ENCODE measurements around the gene COG5. TPM values are rescaled to one million over a fixed set of nuclear protein-coding genes. Genes with fewer than 3 reads are reported as not detected.

Gene COG5
- total and polyA plus RNA-seq, 10 donors, result 3.6 to 86.6 (median 48.7) TPM

DNA sequence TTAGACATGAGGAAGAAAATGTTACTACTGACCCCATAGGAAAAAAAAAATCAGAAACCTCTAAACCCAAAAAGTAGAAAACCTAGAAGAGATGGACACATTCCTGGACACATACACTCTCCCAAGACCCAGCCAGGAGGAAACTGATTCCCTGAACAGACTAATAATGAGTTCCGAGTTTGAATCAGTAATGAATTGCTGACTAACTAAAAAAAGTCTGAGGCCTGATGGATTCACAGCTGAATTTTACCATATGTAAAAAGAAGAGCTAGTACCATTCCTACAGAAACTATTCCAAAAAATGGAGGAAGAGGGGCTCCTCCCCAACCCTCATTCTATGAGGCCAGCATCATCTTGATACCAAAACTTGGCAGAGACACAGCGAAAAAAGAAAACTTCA lies 319.1 kb downstream of the COG5 start:
- Histone ChIP-seq H3K4me1 (no peaks in the 10 kb centered on the region), H3K9me3 (peaks cover 0 to 22% (median 14%) of the 10 kb centered on the region in 8 donors), H3K36me3 (peaks cover 0 to 71% (median 21%) of the 10 kb centered on the region in 6 donors), H3K4me3 (no peak overlapping the region), H3K27me3 (replicated peaks in 1 of 7) (no peaks in the 10 kb centered on the region), H3K27ac (no peak overlapping the region)
- intact Hi-C loops (cut with DNase I; ENCODE audit: low total_unique reads), result no loop called here
- DNase-seq, result no peak
- TF ChIP-seq POLR2A (IDR thresholded peaks at IDR 0.05) (no peak), POLR2AphosphoS5 (IDR thresholded peaks at IDR 0.05) (no peak)
- TF ChIP-seq, protein P1, sequence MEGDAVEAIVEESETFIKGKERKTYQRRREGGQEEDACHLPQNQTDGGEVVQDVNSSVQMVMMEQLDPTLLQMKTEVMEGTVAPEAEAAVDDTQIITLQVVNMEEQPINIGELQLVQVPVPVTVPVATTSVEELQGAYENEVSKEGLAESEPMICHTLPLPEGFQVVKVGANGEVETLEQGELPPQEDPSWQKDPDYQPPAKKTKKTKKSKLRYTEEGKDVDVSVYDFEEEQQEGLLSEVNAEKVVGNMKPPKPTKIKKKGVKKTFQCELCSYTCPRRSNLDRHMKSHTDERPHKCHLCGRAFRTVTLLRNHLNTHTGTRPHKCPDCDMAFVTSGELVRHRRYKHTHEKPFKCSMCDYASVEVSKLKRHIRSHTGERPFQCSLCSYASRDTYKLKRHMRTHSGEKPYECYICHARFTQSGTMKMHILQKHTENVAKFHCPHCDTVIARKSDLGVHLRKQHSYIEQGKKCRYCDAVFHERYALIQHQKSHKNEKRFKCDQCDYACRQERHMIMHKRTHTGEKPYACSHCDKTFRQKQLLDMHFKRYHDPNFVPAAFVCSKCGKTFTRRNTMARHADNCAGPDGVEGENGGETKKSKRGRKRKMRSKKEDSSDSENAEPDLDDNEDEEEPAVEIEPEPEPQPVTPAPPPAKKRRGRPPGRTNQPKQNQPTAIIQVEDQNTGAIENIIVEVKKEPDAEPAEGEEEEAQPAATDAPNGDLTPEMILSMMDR (IDR thresholded peaks at IDR 0.05 in 8 of 11, conservative IDR thresholded peaks at IDR 0.05 in 3 of 11), result no peak
- 94 to 98% (median 95%) methylated on average over 2 of the region's 2 CpGs for WGBS, 5 donors

DNA sequence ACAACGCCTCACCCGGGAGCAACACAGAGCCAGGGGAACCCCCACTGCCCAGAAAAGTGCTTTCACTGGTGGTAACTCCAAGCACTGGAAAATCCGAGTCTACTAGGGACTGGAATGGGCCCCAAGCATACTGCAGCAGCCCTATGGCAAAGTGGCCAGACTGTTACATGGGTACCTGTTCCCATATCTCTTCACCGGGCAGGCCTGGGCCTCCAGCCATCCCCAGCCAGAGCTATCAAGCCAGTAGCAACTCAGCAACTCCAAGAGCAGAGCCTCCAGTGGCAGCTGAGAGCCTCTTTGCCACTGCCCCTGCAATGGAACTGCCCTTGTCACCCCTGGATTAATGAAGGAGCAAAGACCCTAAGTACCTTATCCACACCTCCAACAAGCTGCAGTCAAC lies 321.5 kb downstream of the COG5 start:
- no peak overlapping the region for H3K27ac ChIP-seq
- 95 to 99% (median 97%) methylated on average over 4 of the region's 4 CpGs for WGBS, 5 donors
- peaks cover 0 to 22% (median 14%) of the 10 kb centered on the region in 8 donors for H3K9me3 ChIP-seq
- H3K27me3 ChIP-seq (replicated peaks in 1 of 7), result no peaks in the 10 kb centered on the region
- intact Hi-C loops (cut with DNase I; ENCODE audit: low total_unique reads), result no loop called here
- TF ChIP-seq POLR2A (IDR thresholded peaks at IDR 0.05) (no peak), POLR2AphosphoS5 (IDR thresholded peaks at IDR 0.05) (no peak)
- TF ChIP-seq, protein P1 (IDR thresholded peaks at IDR 0.05 in 8 of 11, conservative IDR thresholded peaks at IDR 0.05 in 3 of 11), result no peak
- H3K4me1 ChIP-seq, result no peaks in the 10 kb centered on the region
- DNase-seq, result no peak
- H3K36me3 ChIP-seq, result peaks cover 0 to 63% (median 16%) of the 10 kb centered on the region in 6 donors
- no peak overlapping the region for H3K4me3 ChIP-seq

DNA sequence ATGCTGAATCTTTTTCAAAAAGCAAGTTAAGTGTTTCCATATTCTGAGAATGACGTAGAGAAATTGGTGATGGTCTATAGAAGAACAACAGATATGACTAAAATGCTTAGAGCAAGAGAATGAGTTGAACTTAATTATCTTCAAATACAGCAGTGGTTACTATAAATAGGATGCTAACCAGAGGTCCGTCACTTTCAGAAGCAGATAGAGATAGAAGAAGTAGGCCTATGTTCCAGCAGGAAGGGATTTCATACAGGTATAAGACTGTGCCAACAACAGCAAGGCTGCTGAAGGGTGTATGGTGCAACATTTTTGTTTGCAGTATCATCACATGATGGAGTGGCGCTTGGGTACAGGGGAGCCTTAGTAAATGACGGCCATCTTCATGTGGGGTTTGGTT lies 326.3 kb downstream of the COG5 start:
- no peaks in the 10 kb centered on the region for H3K4me1 ChIP-seq
- H3K36me3 ChIP-seq, result peaks cover 0 to 44% (median 0%) of the 10 kb centered on the region in 6 donors
- DNase-seq, result no peak
- whole genome bisulfite sequencing, 5 donors, result 94 to 97% (median 95%) methylated on average over 4 of the region's 4 CpGs
- H3K27me3 ChIP-seq (replicated peaks in 1 of 7), result no peaks in the 10 kb centered on the region
- TF ChIP-seq POLR2A (IDR thresholded peaks at IDR 0.05) (no peak), POLR2AphosphoS5 (IDR thresholded peaks at IDR 0.05) (no peak)
- TF ChIP-seq, protein P1 (IDR thresholded peaks at IDR 0.05 in 8 of 11, conservative IDR thresholded peaks at IDR 0.05 in 3 of 11), result no peak
- intact Hi-C loops (cut with DNase I; ENCODE audit: low total_unique reads), result no loop called here
- no peak overlapping the region for H3K27ac ChIP-seq
- H3K4me3 ChIP-seq, result no peak overlapping the region
- H3K9me3 ChIP-seq, result no peaks in the 10 kb centered on the region

DNA sequence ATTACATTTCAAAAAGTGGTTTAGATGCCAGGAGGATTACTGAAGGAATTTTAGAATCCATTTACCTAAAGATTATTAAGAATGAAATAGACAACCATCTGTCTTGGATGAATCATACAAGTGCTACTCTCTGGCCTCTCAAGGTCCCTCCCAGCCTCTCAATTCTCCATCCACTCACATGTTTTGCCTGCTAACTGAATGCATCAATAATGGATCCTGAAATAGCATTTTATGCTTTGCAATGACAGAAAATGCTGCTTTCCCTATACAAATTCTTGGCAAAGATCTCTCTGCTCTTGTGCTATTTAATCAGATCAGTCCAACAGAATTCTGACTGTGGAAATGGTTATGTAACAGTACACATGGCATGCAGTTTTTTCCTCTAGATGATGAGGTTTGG lies 326.9 kb downstream of the COG5 start:
- TF ChIP-seq POLR2A (IDR thresholded peaks at IDR 0.05), result no peak
- TF ChIP-seq, protein P1 (IDR thresholded peaks at IDR 0.05 in 8 of 11, conservative IDR thresholded peaks at IDR 0.05 in 3 of 11), result no peak
- TF ChIP-seq POLR2AphosphoS5 (IDR thresholded peaks at IDR 0.05), result no peak
- H3K36me3 ChIP-seq, result peaks cover 0 to 40% (median 0%) of the 10 kb centered on the region in 6 donors
- H3K4me3 ChIP-seq, result no peak overlapping the region
- H3K9me3 ChIP-seq, result no peaks in the 10 kb centered on the region
- intact Hi-C loops (cut with DNase I; ENCODE audit: low total_unique reads), result no loop called here
- no peak overlapping the region for H3K27ac ChIP-seq
- no peak for DNase-seq
- H3K27me3 ChIP-seq (replicated peaks in 1 of 7), result no peaks in the 10 kb centered on the region
- no peaks in the 10 kb centered on the region for H3K4me1 ChIP-seq
